Measurements from ENCODE around the gene ZNF540. TPM values are rescaled to one million over a fixed set of nuclear protein-coding genes. Genes with fewer than 3 reads are reported as not detected.

Gene ZNF540
- total RNA-seq, 1 donor from 2014 or later = 8.3 TPM

Other genes starting within 250 kb of the ZNF540 start
- gene ZNF527, start 223.8 kb upstream of the ZNF540 start, total RNA-seq = 9.3 TPM
- gene ZNF569, start 127.4 kb upstream of the ZNF540 start, total RNA-seq = 10.0 TPM
- gene ZNF570, start 125.5 kb upstream of the ZNF540 start, total RNA-seq = 8.3 TPM
- gene ZNF793, start 87.9 kb upstream of the ZNF540 start, total RNA-seq = 10.6 TPM
- 10.7 TPM for gene ZNF571, start 84 bp upstream of the ZNF540 start, total RNA-seq
- gene ZFP30, start 60.6 kb downstream of the ZNF540 start, total RNA-seq = 14.9 TPM
- gene ZNF607, start 124.9 kb downstream of the ZNF540 start, total RNA-seq = 11.5 TPM
- 22.6 TPM for gene ZNF573, start 184.7 kb downstream of the ZNF540 start, total RNA-seq

Data from sciatic nerve (tissue), 1 donor.